Parathyroid adenoma (tissue), 2 donors: ENCODE measurements around the gene IFIT1.

ENCODE experiments used
- H2AFZ ChIP-seq: fragments of 300-600 bp; sonication (generic); one replicate; pipeline ENCODE4 v1.7.0; 2017; ENCODE audit warnings: antibody characterized with exemption, mild to moderate bottlenecking
- H3K27ac ChIP-seq: fragments of 300-600 bp; sonication (generic); one replicate; pipeline ENCODE4 v1.7.0; 2017
- H3K27me3 ChIP-seq: fragments of 300-600 bp; sonication (generic); one replicate; pipeline ENCODE4 v1.7.0; 2017; ENCODE audit warnings: low read length; ENCODE audit not compliant: control insufficient read depth, insufficient read depth
- H3K36me3 ChIP-seq: fragments of 300-600 bp; sonication (generic); one replicate; pipeline ENCODE4 v1.7.0; 2017; ENCODE audit warnings: low read length; ENCODE audit not compliant: control insufficient read depth, insufficient read depth
- H3K4me1 ChIP-seq: fragments of 300-600 bp; sonication (generic); one replicate; pipeline ENCODE4 v1.7.0; 2017; ENCODE audit warnings: control low read depth
- H3K4me2 ChIP-seq: fragments of 300-600 bp; sonication (generic); one replicate; pipeline ENCODE4 v1.7.0; 2017; ENCODE audit warnings: low read length
- H3K4me3 ChIP-seq: fragments of 300-600 bp; sonication (generic); one replicate; pipeline ENCODE4 v1.7.0; 2017; ENCODE audit warnings: low read depth, low read length
- H3K79me2 ChIP-seq: fragments of 300-600 bp; sonication (generic); one replicate; pipeline ENCODE4 v1.7.0; 2017; ENCODE audit warnings: control low read depth
- H3K9ac ChIP-seq: fragments of 300-600 bp; sonication (generic); one replicate; pipeline ENCODE4 v1.7.0; 2017; ENCODE audit warnings: mild to moderate bottlenecking
- H3K9me3 ChIP-seq: fragments of 300-600 bp; sonication (generic); one replicate; pipeline ENCODE4 v1.7.0; 2017; ENCODE audit warnings: low read length; ENCODE audit not compliant: control insufficient read depth
- CTCF ChIP-seq: fragments of 300-600 bp; sonication (generic); IDR thresholded peaks from one replicate; pipeline ENCODE4 v1.7.0; 2017; ENCODE audit warnings: antibody characterized with exemption, mild to moderate bottlenecking
- donor health status: primary hyperparathyroidism.

The IFIT1 gene

GRCh38 chr10:89357975-89358374 lies 34.4 kb upstream of the IFIT1 start:
- Histone ChIP-seq H3K9me3 (no peaks in the 10 kb centered on the region), H3K4me1 (no peaks in the 10 kb centered on the region), H3K4me3 (no peak overlapping the region), H3K27ac (no peak overlapping the region), H3K4me2 (no peak overlapping the region), H3K36me3 (no peaks in the 10 kb centered on the region), H3K79me2 (no peaks in the 10 kb centered on the region), H3K27me3 (no peaks in the 10 kb centered on the region), H2AFZ (no peak overlapping the region), H3K9ac (no peak overlapping the region)
- no peak for TF ChIP-seq CTCF

GRCh38 chr10:89360157-89360556 lies 32.3 kb upstream of the IFIT1 start:
- no peak for TF ChIP-seq CTCF
- no peaks in the 10 kb centered on the region for H3K36me3 ChIP-seq
- no peaks in the 10 kb centered on the region for H3K79me2 ChIP-seq
- no peak overlapping the region for H3K4me3 ChIP-seq
- H2AFZ ChIP-seq, result no peak overlapping the region
- no peak overlapping the region for H3K27ac ChIP-seq
- H3K9me3 ChIP-seq, result no peaks in the 10 kb centered on the region
- no peaks in the 10 kb centered on the region for H3K27me3 ChIP-seq
- no peak overlapping the region for H3K9ac ChIP-seq
- H3K4me2 ChIP-seq, result no peak overlapping the region
- peaks cover 2% of the 10 kb centered on the region for H3K4me1 ChIP-seq

- H3K9me3 ChIP-seq, result no peaks in the 10 kb centered on the region
- no peak overlapping the region for H3K4me2 ChIP-seq
- TF ChIP-seq CTCF, result no peak
- peaks cover 8% of the 10 kb centered on the region for H3K4me1 ChIP-seq
- no peak overlapping the region for H3K9ac ChIP-seq
- no peak overlapping the region for H3K27ac ChIP-seq
- no peaks in the 10 kb centered on the region for H3K27me3 ChIP-seq
- H3K79me2 ChIP-seq, result no peaks in the 10 kb centered on the region
- H3K4me3 ChIP-seq, result no peak overlapping the region
- no peak overlapping the region for H2AFZ ChIP-seq
- no peaks in the 10 kb centered on the region for H3K36me3 ChIP-seq
These were observed 29.5 kb upstream of the IFIT1 start for GRCh38 chr10:89362929-89363328.

- TF ChIP-seq CTCF, result no peak
- Histone ChIP-seq H3K79me2 (no peaks in the 10 kb centered on the region), H3K36me3 (no peaks in the 10 kb centered on the region), H3K27me3 (no peaks in the 10 kb centered on the region), H3K9me3 (no peaks in the 10 kb centered on the region), H3K27ac (no peak overlapping the region), H3K4me1 (peaks cover 10% of the 10 kb centered on the region), H3K4me3 (no peak overlapping the region), H3K4me2 (peak overlapping the region; percentile 11), H2AFZ (peak overlapping the region; percentile 47), H3K9ac (no peak overlapping the region)
These were observed 28.5 kb upstream of the IFIT1 start for GRCh38 chr10:89363729-89364442.

GRCh38 chr10:89364531-89364930 lies 27.9 kb upstream of the IFIT1 start:
- Histone ChIP-seq H3K4me2 (no peak overlapping the region), H3K4me1 (peaks cover 10% of the 10 kb centered on the region), H3K79me2 (no peaks in the 10 kb centered on the region), H3K36me3 (no peaks in the 10 kb centered on the region), H3K9ac (no peak overlapping the region), H3K4me3 (no peak overlapping the region), H2AFZ (no peak overlapping the region), H3K9me3 (no peaks in the 10 kb centered on the region), H3K27ac (no peak overlapping the region), H3K27me3 (no peaks in the 10 kb centered on the region)
- no peak for TF ChIP-seq CTCF
